SH-SY5Y (cell line): ENCODE results near the gene LRRC34.

Experiments used
- GATA2 ChIP-seq: IDR thresholded peaks from 2 replicates; pipeline ENCODE4 v1.6.1; 2011; ENCODE audit warnings: mild to moderate bottlenecking, low read depth, low read length
- GATA3 ChIP-seq: IDR thresholded peaks from 2 replicates; pipeline ENCODE4 v1.6.1; 2011; ENCODE audit warnings: low read depth, mild to moderate bottlenecking, low read length, moderate library complexity

GRCh38 chr3:169827712-169828111, 15.0 kb upstream of the LRRC34 start:
- no peak for TF ChIP-seq GATA3
- no peak for TF ChIP-seq GATA2
